ENCODE results near the gene TTPAL. TPM values are rescaled to one million over a fixed set of nuclear protein-coding genes. Genes with fewer than 3 reads are reported as not detected.

TTPAL gene
- total RNA-seq, 1 donor from 2014 or later: 25.2 TPM

- no peaks in the 10 kb centered on the region for H3K27me3 Mint-ChIP-seq
- H3K4me1 Mint-ChIP-seq (ENCODE audit: low read depth): peaks cover 11% of the 10 kb centered on the region
- DNase-seq (ENCODE audit: low spot score, unreplicated experiment): no peak
- H3K9me3 Mint-ChIP-seq (ENCODE audit: low read depth): no peaks in the 10 kb centered on the region
- no peak for TF ChIP-seq CTCF (IDR thresholded peaks at IDR 0.05; ENCODE audit: unreplicated experiment)
- H3K4me3 Mint-ChIP-seq (ENCODE audit: low read depth): no peak overlapping the region
- no peaks in the 10 kb centered on the region for H3K36me3 Mint-ChIP-seq (ENCODE audit: insufficient read depth)
- H3K27ac Mint-ChIP-seq: no peak overlapping the region
Observed at GRCh38 chr20:44449864-44450263, 25.8 kb upstream of the TTPAL start.

- DNase-seq (ENCODE audit: low spot score, unreplicated experiment): no peak
- H3K9me3 Mint-ChIP-seq (ENCODE audit: low read depth): no peaks in the 10 kb centered on the region
- no peak overlapping the region for H3K4me3 Mint-ChIP-seq (ENCODE audit: low read depth)
- TF ChIP-seq CTCF (IDR thresholded peaks at IDR 0.05; ENCODE audit: unreplicated experiment): no peak
- peaks cover 11% of the 10 kb centered on the region for H3K4me1 Mint-ChIP-seq (ENCODE audit: low read depth)
- H3K36me3 Mint-ChIP-seq (ENCODE audit: insufficient read depth): no peaks in the 10 kb centered on the region
- H3K27me3 Mint-ChIP-seq: no peaks in the 10 kb centered on the region
- no peak overlapping the region for H3K27ac Mint-ChIP-seq
Observed at GRCh38 chr20:44450281-44450889, 25.3 kb upstream of the TTPAL start.

- no peaks in the 10 kb centered on the region for H3K9me3 Mint-ChIP-seq (ENCODE audit: low read depth)
- no peaks in the 10 kb centered on the region for H3K27me3 Mint-ChIP-seq
- H3K4me3 Mint-ChIP-seq (ENCODE audit: low read depth): no peak overlapping the region
- no peak overlapping the region for H3K27ac Mint-ChIP-seq
- DNase-seq (ENCODE audit: low spot score, unreplicated experiment): no peak
- H3K36me3 Mint-ChIP-seq (ENCODE audit: insufficient read depth): no peaks in the 10 kb centered on the region
- no peak for TF ChIP-seq CTCF (IDR thresholded peaks at IDR 0.05; ENCODE audit: unreplicated experiment)
- peaks cover 11% of the 10 kb centered on the region for H3K4me1 Mint-ChIP-seq (ENCODE audit: low read depth)
Observed at GRCh38 chr20:44450903-44451450, 24.7 kb upstream of the TTPAL start.

- DNase-seq (ENCODE audit: low spot score, unreplicated experiment): no peak
- Mint-ChIP-seq H3K27me3 (no peaks in the 10 kb centered on the region), H3K4me1 (ENCODE audit: low read depth) (peaks cover 11% of the 10 kb centered on the region), H3K4me3 (ENCODE audit: low read depth) (no peak overlapping the region), H3K27ac (no peak overlapping the region), H3K9me3 (ENCODE audit: low read depth) (no peaks in the 10 kb centered on the region), H3K36me3 (ENCODE audit: insufficient read depth) (no peaks in the 10 kb centered on the region)
- TF ChIP-seq CTCF (IDR thresholded peaks at IDR 0.05; ENCODE audit: unreplicated experiment): no peak
Observed at GRCh38 chr20:44454306-44454963, 21.2 kb upstream of the TTPAL start.

- Mint-ChIP-seq H3K36me3 (ENCODE audit: insufficient read depth) (no peaks in the 10 kb centered on the region), H3K9me3 (ENCODE audit: low read depth) (no peaks in the 10 kb centered on the region), H3K27me3 (no peaks in the 10 kb centered on the region), H3K27ac (no peak overlapping the region), H3K4me1 (ENCODE audit: low read depth) (peaks cover 8% of the 10 kb centered on the region), H3K4me3 (ENCODE audit: low read depth) (no peak overlapping the region)
- TF ChIP-seq CTCF (IDR thresholded peaks at IDR 0.05; ENCODE audit: unreplicated experiment): no peak
- no peak for DNase-seq (ENCODE audit: low spot score, unreplicated experiment)
Observed at GRCh38 chr20:44455126-44455525, 20.5 kb upstream of the TTPAL start.

Measured in progenitor cell of endocrine pancreas (in vitro differentiated cells).